H1 (cell line): Measurements from ENCODE around the gene SLC12A7. TPM values are rescaled to one million over a fixed set of nuclear protein-coding genes. Genes with fewer than 3 reads are reported as not detected.

Experiments used
- CTCF ChIA-PET: fragments of 300-600 bp; sonication (Branson Sonifier 250); formaldehyde crosslinking; loops from one replicate; lab custom pipeline; 2021; ENCODE audit not compliant: partially characterized antibody; lab: Charles Lee
- POLR2A ChIA-PET: fragments of 300-600 bp; sonication (Branson Sonifier 250); formaldehyde crosslinking; loops from one replicate; lab custom pipeline; 2021; ENCODE audit warnings: inconsistent platforms; ENCODE audit not compliant: partially characterized antibody; lab: Charles Lee
- DNase-seq, 2 experiments: peaks; one replicate each; pipeline versions ENCODE4 v3.0.0 to v3.0.0-alpha.2; 2010 to 2022; ENCODE audit warnings: low spot score in 2 of 2, low read depth in 1 of 2, mixed read lengths in 1 of 2
- FAIRE-seq: peaks from 2 replicates; lab custom pipeline; 2011; peaks lifted over from hg19 to GRCh38; lab: Jason Lieb, UNC
- H2AFZ ChIP-seq: 2 replicates; pipeline ENCODE4 v1.8.1; 2012; ENCODE audit warnings: low read length, inconsistent platforms
- H2AK5ac ChIP-seq: 2 replicates; pipeline ENCODE4 v1.6.1; 2013; ENCODE audit warnings: low read depth, low read length
- H2BK120ac ChIP-seq: replicated peaks from 2 replicates; pipeline ENCODE3; 2013; ENCODE audit warnings: low read depth, low read length, inconsistent platforms
- H2BK12ac ChIP-seq: 2 replicates; pipeline ENCODE4 v1.6.1; 2013; ENCODE audit warnings: low read depth, low read length
- H2BK15ac ChIP-seq: 2 replicates; pipeline ENCODE4 v1.6.1; 2013; ENCODE audit warnings: low read length
- H2BK20ac ChIP-seq: 2 replicates; pipeline ENCODE4 v1.6.1; 2013; ENCODE audit warnings: low read length
- H2BK5ac ChIP-seq: 2 replicates; pipeline ENCODE4 v1.6.1; 2013; ENCODE audit warnings: low read depth, low read length
- H3K14ac ChIP-seq: 2 replicates; pipeline ENCODE4 v1.6.1; 2013; ENCODE audit warnings: inconsistent platforms; ENCODE audit not compliant: insufficient read length
- H3K18ac ChIP-seq: 2 replicates; pipeline ENCODE4 v1.6.1; 2013; ENCODE audit warnings: low read length; ENCODE audit errors: extremely low read depth
- H3K23ac ChIP-seq: 2 replicates; pipeline ENCODE4 v1.6.1; 2013; ENCODE audit warnings: inconsistent platforms; ENCODE audit not compliant: insufficient read length
- H3K23me2 ChIP-seq: 2 replicates; pipeline ENCODE4 v1.6.1; 2013; ENCODE audit warnings: low read depth, low read length
- H3K27ac ChIP-seq: 2 replicates; pipeline ENCODE4 v1.6.1; 2011; ENCODE audit warnings: low read depth, low read length, inconsistent platforms
- H3K27me3 ChIP-seq, 4 experiments: replicated peaks in 1 of 4; 1 replicate in 1 of 4; 2 replicates in 3 of 4; pipeline versions ENCODE4 v1.6.1 to v1.8.1; 2011 to 2013; ENCODE audit warnings: low read length in 3 of 4, mild to moderate bottlenecking in 3 of 4, inconsistent platforms in 2 of 4, mixed read lengths in 2 of 4, moderate library complexity in 1 of 4; ENCODE audit not compliant: control insufficient read depth in 3 of 4, insufficient read depth in 3 of 4; ENCODE audit errors: extremely low read depth in 1 of 4
- H3K36me3 ChIP-seq, 4 experiments: 2 replicates each; pipeline versions ENCODE4 v1.6.1 to v1.8.1; 2011 to 2013; ENCODE audit warnings: mild to moderate bottlenecking in 4 of 4, low read length in 3 of 4, moderate library complexity in 2 of 4, control low read depth in 1 of 4, inconsistent platforms in 1 of 4; ENCODE audit not compliant: insufficient read depth in 4 of 4, control insufficient read depth in 2 of 4
- H3K4ac ChIP-seq: replicated peaks from 2 replicates; pipeline ENCODE3; 2013; ENCODE audit warnings: low read length, low read depth, mixed read lengths, inconsistent platforms; ENCODE audit not compliant: insufficient read length
- H3K4me1 ChIP-seq, 4 experiments: replicated peaks in 1 of 4; 1 replicate in 1 of 4; 2 replicates in 3 of 4; pipeline versions ENCODE4 v1.6.1 to v1.8.1; 2011 to 2013; ENCODE audit warnings: low read length in 3 of 4, inconsistent platforms in 2 of 4, mixed read lengths in 1 of 4; ENCODE audit not compliant: insufficient read depth in 4 of 4, control insufficient read depth in 3 of 4
- H3K4me2 ChIP-seq, 2 experiments: 2 replicates each; pipeline versions ENCODE4 v1.6.1 to v1.8.1; 2011 to 2013; ENCODE audit warnings: low read depth in 2 of 2, low read length in 2 of 2, control low read depth in 1 of 2, inconsistent platforms in 1 of 2, mild to moderate bottlenecking in 1 of 2; ENCODE audit not compliant: insufficient read depth in 1 of 2
- H3K4me3 ChIP-seq, 4 experiments: fragments of 200-600, 300-600 bp in 1 of 4; sonication (generic), shearing (Covaris generic), sonication (Bioruptor Twin) in 1 of 4; 2 replicates each; pipeline versions ENCODE4 v1.5.1 to v1.8.1; 2011 to 2016; ENCODE audit warnings: low read length in 4 of 4, low read depth in 3 of 4, control low read depth in 2 of 4, inconsistent platforms in 2 of 4, mild to moderate bottlenecking in 2 of 4, mixed read lengths in 1 of 4, moderate library complexity in 1 of 4; ENCODE audit not compliant: insufficient read depth in 2 of 4; ENCODE audit errors: extremely low read depth in 1 of 4
- H3K56ac ChIP-seq: replicated peaks from 2 replicates; pipeline ENCODE3; 2013; ENCODE audit warnings: low read depth, mild to moderate bottlenecking, mixed read lengths, low read length, inconsistent platforms; ENCODE audit not compliant: insufficient read length
- H3K79me1 ChIP-seq: 2 replicates; pipeline ENCODE4 v1.6.1; 2013; ENCODE audit warnings: low read depth, low read length, control low read depth
- H3K79me2 ChIP-seq, 2 experiments: 2 replicates each; pipeline versions ENCODE4 v1.6.1 to v1.8.1; 2012 to 2013; ENCODE audit warnings: low read length in 2 of 2, mild to moderate bottlenecking in 2 of 2, inconsistent platforms in 1 of 2; ENCODE audit not compliant: insufficient read depth in 2 of 2, control insufficient read depth in 1 of 2
- H3K9ac ChIP-seq, 4 experiments: replicated peaks in 1 of 4; 1 replicate in 1 of 4; 2 replicates in 3 of 4; pipeline versions ENCODE4 v1.6.1 to v1.8.1; 2011 to 2013; ENCODE audit warnings: low read depth in 3 of 4, low read length in 3 of 4, control low read depth in 2 of 4, mild to moderate bottlenecking in 2 of 4, moderate library complexity in 2 of 4, inconsistent platforms in 1 of 4; ENCODE audit errors: extremely low read depth in 1 of 4
- H3K9me3 ChIP-seq, 2 experiments: 2 replicates each; pipeline versions ENCODE4 v1.6.1 to v1.8.1; 2012 to 2013; ENCODE audit warnings: mild to moderate bottlenecking in 2 of 2, moderate library complexity in 2 of 2, control low read depth in 1 of 2, inconsistent platforms in 1 of 2, low read depth in 1 of 2, low read length in 1 of 2, mixed read lengths in 1 of 2; ENCODE audit not compliant: insufficient read depth in 2 of 2
- H4K20me1 ChIP-seq, 2 experiments: replicated peaks in 1 of 2; 2 replicates each; pipeline versions ENCODE3 to v1.8.1; 2011 to 2013; ENCODE audit warnings: inconsistent platforms in 2 of 2, low read length in 2 of 2, mild to moderate bottlenecking in 1 of 2; ENCODE audit not compliant: insufficient read depth in 2 of 2, control insufficient read depth in 1 of 2
- H4K5ac ChIP-seq: 2 replicates; pipeline ENCODE4 v1.6.1; 2013; ENCODE audit warnings: low read length, low read depth, mixed read lengths, inconsistent platforms; ENCODE audit not compliant: insufficient read length
- H4K8ac ChIP-seq: 2 replicates; pipeline ENCODE4 v1.8.0; 2013; ENCODE audit warnings: mild to moderate bottlenecking, moderate library complexity, low read length, inconsistent platforms; ENCODE audit not compliant: insufficient read depth; ENCODE audit errors: extremely low read depth
- H4K91ac ChIP-seq: replicated peaks from 2 replicates; pipeline ENCODE3; 2013; ENCODE audit warnings: low read length, mixed read lengths, inconsistent platforms; ENCODE audit not compliant: insufficient read length
- CHD1 ChIP-seq: IDR thresholded peaks from 2 replicates; pipeline ENCODE4 v1.6.1; 2012; ENCODE audit warnings: low read depth, low read length, improper control_type of control experiment
- JUN ChIP-seq: IDR thresholded peaks from 2 replicates; pipeline ENCODE4 v1.6.1; 2011; ENCODE audit warnings: low read depth, mild to moderate bottlenecking, improper control_type of control experiment, low read length
- JUND ChIP-seq: IDR thresholded peaks from 2 replicates; pipeline ENCODE4 v1.6.1; 2011; ENCODE audit warnings: mild to moderate bottlenecking, improper control_type of control experiment, low read length
- KDM5A ChIP-seq: fragments of 200-600 bp; IDR thresholded peaks from 2 replicates; pipeline ENCODE4 v1.7.1; 2012; ENCODE audit warnings: mild to moderate bottlenecking, low read length, inconsistent platforms, mixed read lengths
- SAP30 ChIP-seq: fragments of 300-600 bp; sonication (generic); IDR thresholded peaks from 2 replicates; pipeline ENCODE4 v1.7.1; 2012; ENCODE audit warnings: low read length, moderate library complexity, mild to moderate bottlenecking, inconsistent platforms; ENCODE audit not compliant: insufficient read depth, insufficient replicate concordance
- SIRT6 ChIP-seq: IDR thresholded peaks from one replicate; pipeline ENCODE4 v1.7.1; 2012; ENCODE audit warnings: low read length, inconsistent platforms
- TEAD4 ChIP-seq: IDR thresholded peaks from 2 replicates; pipeline ENCODE4 v1.6.1; 2012; ENCODE audit warnings: low read depth, low read length, inconsistent platforms, mixed read lengths
- WGBS, 2 experiments: shearing (Covaris generic) in 1 of 2; methylation state at CpG; one replicate each; pipeline versions ENCODE4 v1.1.6 to v1.1.7; 2013 to 2015; ENCODE audit warnings: low lambda C conversion rate in 2 of 2, mixed read lengths in 2 of 2, inconsistent platforms in 1 of 2, low coverage in 1 of 2, missing lambda C conversion rate in 1 of 2; ENCODE audit not compliant: insufficient replicate concordance in 2 of 2, insufficient coverage in 1 of 2, insufficient read length in 1 of 2; ENCODE audit errors: extremely low coverage in 1 of 2, missing lambda C conversion rate in 1 of 2; 5-methylcytosine and 5-hydroxymethylcytosine counted together
- polyA plus RNA-seq, 7 experiments: library from polyadenylated mRNA; depleted of rRNA in 3 of 7; stranded (reverse) in 5 of 7; unstranded in 2 of 7; fragments of >200 nt in 5 of 7; fragments of 200-250 nt in 2 of 7; gene quantifications; 1 replicate in 5 of 7; 2 replicates in 1 of 7; 4 replicates in 1 of 7; pipeline versions ENCODE4 v1.2.1 to v1.2.3, GENCODE V29; 2011 to 2013; ENCODE audit warnings: missing spikeins in 2 of 7, mixed read lengths in 2 of 7
- total RNA-seq: library from RNA; stranded (reverse); fragmentation: NEBNext Ultra II Directional; extraction: Animal tissue kit (Norgen Biotek cat#: 25700); gene quantifications from 2 replicates; pipeline ENCODE4 v1.2.1, GENCODE V29; 2021

The SLC12A7 gene
- total and polyA plus RNA-seq, 2 of the 8 experiments (the other 6 are each of a cell fraction or from before 2014, with no cell fraction given) = 23.5 to 39.7 TPM

GRCh38 chr5:1089621-1090040 is 22.2 kb downstream of the SLC12A7 start:
- 88% methylated on average over 15 of the region's 15 CpGs; no CpG with 5 or more reads in 1 of the 2 experiments for WGBS, 2 experiments
- H3K9ac ChIP-seq = no peak overlapping the region
- DNase-seq = no peak
- no peak overlapping the region for H2BK12ac ChIP-seq
- no peak overlapping the region for H2BK20ac ChIP-seq
- H2AK5ac ChIP-seq = no peak overlapping the region
- peaks cover 2% of the 10 kb centered on the region; the same call in 1 of the 2 replicates for H3K79me1 ChIP-seq
- peaks cover 4 to 44% (median 22%) of the 10 kb centered on the region in 4 experiments; a peak in 5 of 8 replicates for H3K36me3 ChIP-seq
- no peak overlapping the region for H2BK120ac ChIP-seq
- H3K4ac ChIP-seq = no peak overlapping the region
- H3K14ac ChIP-seq = no peak overlapping the region
- H3K4me1 ChIP-seq = peaks cover 0 to 4% (median under 1%) of the 10 kb centered on the region in 4 experiments; a peak in 2 of 7 replicates
- peaks cover 0 to 10% of the 10 kb centered on the region in 2 experiments for H4K20me1 ChIP-seq
- no peak overlapping the region; the same call in 1 of the 2 replicates for H3K27ac ChIP-seq
- POLR2A ChIA-PET = interaction anchor here (0.8 to 1.9 kb wide), 3 partner anchors 11 to 40 kb away, joined by 3 to 6 read pairs (median 3); no protein-coding TSS in a partner anchor
- no peak overlapping the region for H2BK15ac ChIP-seq
- CTCF ChIA-PET = interaction anchor here (0.9 to 1.7 kb wide), 3 partner anchors 78 to 80 kb away, joined by 3 to 4 read pairs (median 3); no protein-coding TSS in a partner anchor
- H3K9me3 ChIP-seq = no peaks in the 10 kb centered on the region
- no peak overlapping the region for H2AFZ ChIP-seq
- H2BK5ac ChIP-seq = no peak overlapping the region
- H3K4me3 ChIP-seq = no peak overlapping the region
- no peaks in the 10 kb centered on the region for H3K27me3 ChIP-seq
- FAIRE-seq = no peak
- H3K4me2 ChIP-seq = no peak overlapping the region
- H3K18ac ChIP-seq = no peak overlapping the region
- peaks cover 0 to 4% of the 10 kb centered on the region in 2 experiments; a peak in 1 of 4 replicates for H3K79me2 ChIP-seq
- H3K23me2 ChIP-seq = no peaks in the 10 kb centered on the region
- no peak overlapping the region for H4K5ac ChIP-seq
- H4K91ac ChIP-seq = no peak overlapping the region
- H4K8ac ChIP-seq = peak overlapping the region; percentile 46
- no peak overlapping the region for H3K56ac ChIP-seq
- no peak overlapping the region for H3K23ac ChIP-seq
- TF ChIP-seq SIRT6 (no peak), SAP30 (no peak), JUND (no peak), JUN (no peak), CHD1 (no peak), KDM5A (no peak), TEAD4 (no peak)
